ENCODE measurements around the gene FARSB.

The FARSB gene

DNA sequence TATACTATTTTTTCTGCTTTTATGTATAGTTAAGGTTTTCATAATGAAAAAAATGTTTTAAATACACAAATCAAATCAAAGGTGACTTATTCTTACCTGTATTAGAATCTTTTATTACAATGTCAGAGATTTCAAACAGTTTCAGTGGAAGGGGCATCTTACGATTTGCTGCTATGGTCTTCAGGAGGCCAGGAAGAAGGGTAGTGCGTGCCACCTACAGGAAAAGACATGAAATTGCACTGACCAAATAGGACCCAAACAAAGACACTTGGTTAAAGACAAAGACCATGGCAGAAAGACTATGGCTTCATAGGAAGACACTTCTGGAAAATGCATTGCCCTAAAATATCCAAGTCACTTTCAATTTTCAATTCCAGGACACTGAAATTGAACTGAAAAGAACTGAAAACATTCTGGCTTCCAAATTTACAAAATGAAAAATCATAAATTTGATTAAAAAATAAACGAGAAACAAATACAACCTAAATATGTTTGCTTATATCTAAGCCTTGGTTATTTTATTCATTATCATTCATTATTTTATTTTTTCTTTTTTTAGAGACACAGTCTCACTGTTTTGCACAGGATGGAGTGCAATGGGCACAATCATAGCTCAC, 42.1 kb downstream of the FARSB start:
- no peak overlapping the region for H3K4me3 ChIP-seq (ENCODE audit: low read depth, low read length)
- DNase-seq (ENCODE audit: low read depth, low spot score): peak; percentile 69
- in situ Hi-C loops (cut with HindIII; ENCODE audit: low sequenced_read_pairs): no loop called here
- TF ChIP-seq, protein P1, sequence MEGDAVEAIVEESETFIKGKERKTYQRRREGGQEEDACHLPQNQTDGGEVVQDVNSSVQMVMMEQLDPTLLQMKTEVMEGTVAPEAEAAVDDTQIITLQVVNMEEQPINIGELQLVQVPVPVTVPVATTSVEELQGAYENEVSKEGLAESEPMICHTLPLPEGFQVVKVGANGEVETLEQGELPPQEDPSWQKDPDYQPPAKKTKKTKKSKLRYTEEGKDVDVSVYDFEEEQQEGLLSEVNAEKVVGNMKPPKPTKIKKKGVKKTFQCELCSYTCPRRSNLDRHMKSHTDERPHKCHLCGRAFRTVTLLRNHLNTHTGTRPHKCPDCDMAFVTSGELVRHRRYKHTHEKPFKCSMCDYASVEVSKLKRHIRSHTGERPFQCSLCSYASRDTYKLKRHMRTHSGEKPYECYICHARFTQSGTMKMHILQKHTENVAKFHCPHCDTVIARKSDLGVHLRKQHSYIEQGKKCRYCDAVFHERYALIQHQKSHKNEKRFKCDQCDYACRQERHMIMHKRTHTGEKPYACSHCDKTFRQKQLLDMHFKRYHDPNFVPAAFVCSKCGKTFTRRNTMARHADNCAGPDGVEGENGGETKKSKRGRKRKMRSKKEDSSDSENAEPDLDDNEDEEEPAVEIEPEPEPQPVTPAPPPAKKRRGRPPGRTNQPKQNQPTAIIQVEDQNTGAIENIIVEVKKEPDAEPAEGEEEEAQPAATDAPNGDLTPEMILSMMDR (IDR thresholded peaks at IDR 0.05; ENCODE audit: low read depth, low read length): peak; percentile 80

DNA sequence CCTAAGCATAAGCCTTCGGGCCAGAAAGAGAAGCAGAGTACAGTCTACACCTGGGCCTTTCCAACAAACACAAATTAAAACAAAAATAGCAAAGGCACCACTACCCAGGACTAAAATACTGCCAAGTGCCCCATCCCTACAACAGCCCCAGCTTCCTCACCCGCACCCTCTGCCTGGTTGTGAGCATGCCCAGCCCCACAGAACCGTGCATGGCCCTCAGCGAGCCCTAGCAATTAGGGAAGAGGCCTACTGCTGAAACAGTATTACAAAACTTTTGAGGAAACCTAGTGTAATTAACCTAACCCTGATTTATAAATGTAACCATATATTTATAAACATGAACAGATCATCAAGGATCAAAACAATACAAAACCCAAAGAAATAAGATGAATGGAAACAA, 44.2 kb downstream of the FARSB start:
- in situ Hi-C loops (cut with HindIII; ENCODE audit: low sequenced_read_pairs): no loop called here
- TF ChIP-seq, protein P1 (IDR thresholded peaks at IDR 0.05; ENCODE audit: low read depth, low read length): no peak

DNA sequence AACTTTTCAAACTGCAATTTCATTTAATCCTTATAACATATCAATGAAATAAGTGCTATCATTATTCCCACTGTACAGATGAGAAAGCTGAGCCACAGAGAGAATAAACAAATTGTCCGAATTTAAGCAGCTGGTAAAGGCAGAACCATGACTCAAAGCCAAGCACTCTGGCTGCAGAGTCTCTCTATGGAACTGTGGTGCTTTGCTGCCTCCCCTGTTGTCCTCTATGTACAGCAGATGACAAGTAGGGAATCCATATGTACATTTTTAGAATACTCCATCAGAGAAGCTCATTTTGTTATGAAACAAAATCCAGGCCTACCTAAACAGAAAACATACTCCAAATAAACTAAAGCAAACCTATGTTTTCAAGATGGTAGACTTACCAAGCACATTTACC, 45.1 kb downstream of the FARSB start:
- peak; percentile 21 for DNase-seq (ENCODE audit: low read depth, low spot score)
- in situ Hi-C loops (cut with HindIII; ENCODE audit: low sequenced_read_pairs): no loop called here
- H3K4me3 ChIP-seq (ENCODE audit: low read depth, low read length): no peak overlapping the region
- TF ChIP-seq, protein P1 (IDR thresholded peaks at IDR 0.05; ENCODE audit: low read depth, low read length): peak; percentile 26

More for the DNA sequence above, 44.2 kb downstream of the FARSB start:
- no peak overlapping the region for H3K4me3 ChIP-seq (ENCODE audit: low read depth, low read length)
- no peak for DNase-seq (ENCODE audit: low read depth, low spot score)

GRCh38 chr2:222609381-222609780, 46.5 kb downstream of the FARSB start:
- in situ Hi-C loops (cut with HindIII; ENCODE audit: low sequenced_read_pairs): no loop called here
- no peak for DNase-seq (ENCODE audit: low read depth, low spot score)
- no peak overlapping the region for H3K4me3 ChIP-seq (ENCODE audit: low read depth, low read length)
- TF ChIP-seq, protein P1 (IDR thresholded peaks at IDR 0.05; ENCODE audit: low read depth, low read length): no peak

GRCh38 chr2:222608081-222608480, 47.8 kb downstream of the FARSB start:
- no peak overlapping the region for H3K4me3 ChIP-seq (ENCODE audit: low read depth, low read length)

DNA sequence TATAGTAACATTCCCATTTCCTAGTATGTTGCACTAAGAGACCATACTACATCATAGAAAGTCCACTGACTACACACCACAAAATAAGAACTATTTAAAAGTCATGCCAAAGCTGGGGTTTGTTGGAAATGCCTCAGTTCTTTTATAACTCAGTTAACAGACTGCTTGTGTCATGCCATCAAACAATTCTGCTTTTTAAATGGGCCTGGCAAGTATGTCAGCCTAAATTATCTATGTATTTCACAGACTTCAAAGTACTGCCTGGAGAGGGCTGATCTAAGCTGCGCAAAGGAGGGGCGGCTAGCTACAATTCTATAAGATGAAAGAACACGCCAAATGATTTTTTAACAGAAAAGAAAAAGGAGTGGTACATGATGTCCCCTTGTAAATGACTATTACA, 49.6 kb downstream of the FARSB start:
- no peak for DNase-seq (ENCODE audit: low read depth, low spot score)
- H3K4me3 ChIP-seq (ENCODE audit: low read depth, low read length): no peak overlapping the region
- TF ChIP-seq, protein P1 (IDR thresholded peaks at IDR 0.05; ENCODE audit: low read depth, low read length): no peak
- in situ Hi-C loops (cut with HindIII; ENCODE audit: low sequenced_read_pairs): no loop called here

More at GRCh38 chr2:222608081-222608480, 47.8 kb downstream of the FARSB start:
- in situ Hi-C loops (cut with HindIII; ENCODE audit: low sequenced_read_pairs): no loop called here
- TF ChIP-seq, protein P1 (IDR thresholded peaks at IDR 0.05; ENCODE audit: low read depth, low read length): no peak
- no peak for DNase-seq (ENCODE audit: low read depth, low spot score)
